SK-N-SH (cell line): ENCODE data around the gene SUSD3. TPM values are rescaled to one million over a fixed set of nuclear protein-coding genes. Genes with fewer than 3 reads are reported as not detected.
"Not testable (repeated sequence)": the region's sequence is repeated elsewhere in the genome, so short reads cannot be mapped to it uniquely, and the experiment has no call there.

Experiments
- CTCF ChIA-PET: fragments of 300-600, 350-600 bp; formaldehyde crosslinking; extraction: SDS; loops from one replicate; lab custom pipeline; 2021; lab: Yijun Ruan, JAX
- POLR2A ChIA-PET: fragments of 350-600 bp; sonication (Branson Sonifier 250); formaldehyde crosslinking; extraction: SDS; loops from one replicate; lab custom pipeline; 2020; ENCODE audit warnings: antibody characterized with exemption, inconsistent platforms; lab: Yijun Ruan, JAX
- DNase-seq: peaks from one replicate; pipeline ENCODE4 v3.0.0; 2012
- H2AFZ ChIP-seq: fragments of 200-600 bp; sonication (generic); 2 replicates; pipeline ENCODE4 v1.8.1; 2016; ENCODE audit warnings: antibody characterized with exemption, mild to moderate bottlenecking, low read depth
- H3F3A ChIP-seq: fragments of 200-600 bp; sonication (generic); replicated peaks from 2 replicates; pipeline ENCODE3; 2016; ENCODE audit warnings: antibody characterized with exemption, mild to moderate bottlenecking; ENCODE audit not compliant: insufficient read depth
- H3K27ac ChIP-seq, 2 experiments: fragments of 200-500 bp in 1 of 2; fragments of 200-600 bp in 1 of 2; sonication (Bioruptor generic) in 1 of 2; sonication (generic), shearing (Covaris generic) in 1 of 2; 2 replicates each; pipeline versions ENCODE4 v1.5.1 to v1.6.1; 2014 to 2016; ENCODE audit warnings: low read depth in 2 of 2, inconsistent platforms in 1 of 2, low read length in 1 of 2, mild to moderate bottlenecking in 1 of 2, mixed read lengths in 1 of 2
- H3K27me3 ChIP-seq: fragments of 200-600 bp; sonication (generic), shearing (Covaris generic); 2 replicates; pipeline ENCODE4 v1.6.1; 2016; ENCODE audit warnings: mixed run types; ENCODE audit not compliant: insufficient read depth
- H3K36me3 ChIP-seq, 2 experiments: fragments of 200-500 bp in 1 of 2; fragments of 200-600 bp in 1 of 2; sonication (Bioruptor generic) in 1 of 2; sonication (generic) in 1 of 2; replicated peaks in 1 of 2; 2 replicates each; pipeline versions ENCODE3 to v1.5.1; 2014 to 2016; ENCODE audit warnings: low read length in 1 of 2, mild to moderate bottlenecking in 1 of 2; ENCODE audit not compliant: insufficient read depth in 2 of 2, control insufficient read depth in 1 of 2
- H3K4me1 ChIP-seq, 2 experiments: fragments of 200-500 bp in 1 of 2; fragments of 200-600 bp in 1 of 2; sonication (Bioruptor generic) in 1 of 2; sonication (generic), shearing (Covaris generic) in 1 of 2; 2 replicates each; pipeline versions ENCODE4 v1.5.1 to v1.6.1; 2014 to 2016; ENCODE audit warnings: low read depth in 1 of 2, low read length in 1 of 2, mixed run types in 1 of 2; ENCODE audit not compliant: insufficient read depth in 2 of 2, control insufficient read depth in 1 of 2
- H3K4me2 ChIP-seq: fragments of 200-600 bp; sonication (generic), shearing (Covaris generic); 2 replicates; pipeline ENCODE4 v1.6.1; 2017; ENCODE audit warnings: mixed run types
- H3K4me3 ChIP-seq, 2 experiments: fragments of 200-500 bp in 1 of 2; fragments of 200-600 bp in 1 of 2; sonication (Bioruptor generic) in 1 of 2; sonication (generic), shearing (Covaris generic) in 1 of 2; 2 replicates each; pipeline versions ENCODE4 v1.5.1 to v1.8.1; 2014 to 2016; ENCODE audit warnings: low read depth in 2 of 2, inconsistent platforms in 1 of 2, low read length in 1 of 2, mild to moderate bottlenecking in 1 of 2, mixed read lengths in 1 of 2, moderate library complexity in 1 of 2
- H3K79me2 ChIP-seq: fragments of 200-600 bp; sonication (generic); 2 replicates; pipeline ENCODE4 v1.8.1; 2017; ENCODE audit warnings: mild to moderate bottlenecking; ENCODE audit not compliant: insufficient read depth
- H3K9ac ChIP-seq: fragments of 200-600 bp; sonication (generic); 2 replicates; pipeline ENCODE4 v1.6.1; 2017; ENCODE audit warnings: mixed run types
- H3K9me2 ChIP-seq: fragments of 200-600 bp; sonication (generic); 2 replicates; pipeline ENCODE4 v1.6.1; 2017; ENCODE audit warnings: mixed run types
- H3K9me3 ChIP-seq: fragments of 200-600 bp; sonication (generic); 2 replicates; pipeline ENCODE4 v1.6.1; 2017; ENCODE audit warnings: mixed run types, mild to moderate bottlenecking, moderate library complexity
- H4K20me1 ChIP-seq: fragments of 200-600 bp; sonication (generic); 2 replicates; pipeline ENCODE4 v1.6.1; 2017; ENCODE audit warnings: mild to moderate bottlenecking, mixed run types; ENCODE audit not compliant: insufficient read depth
- JUND ChIP-seq: IDR thresholded peaks from 2 replicates; pipeline ENCODE4 v1.4.0; 2012
- YY1 ChIP-seq: IDR thresholded peaks from 2 replicates; pipeline ENCODE4 v1.4.0; 2012; ENCODE audit warnings: low read depth, mild to moderate bottlenecking
- WGBS: methylation state at CpG from one replicate; pipeline ENCODE4 v1.1.6; 2017; ENCODE audit warnings: low lambda C conversion rate; 5-methylcytosine and 5-hydroxymethylcytosine counted together
- polyA plus RNA-seq, 3 experiments: library from polyadenylated mRNA; depleted of rRNA; stranded (reverse); fragments of >200 nt; gene quantifications; 2 replicates each; pipeline ENCODE4 v1.2.3, GENCODE V29; 2012
- TF ChIP-seq, protein P1 (sequence below): IDR thresholded peaks from 2 replicates; pipeline ENCODE4 v1.6.1; 2012; ENCODE audit warnings: mild to moderate bottlenecking, low read depth, low read length, moderate library complexity
- TF ChIP-seq, protein P2 (sequence below): IDR thresholded peaks from 2 replicates; pipeline ENCODE4 v1.4.0; 2012; ENCODE audit warnings: low read depth, borderline replicate concordance
- TF ChIP-seq, protein P3 (sequence below): fragments of 150-350 bp; IDR thresholded peaks from 2 replicates; pipeline ENCODE4 v1.6.1; 2017; ENCODE audit warnings: antibody characterized with exemption, low read length, low read depth, borderline replicate concordance
- TF ChIP-seq, protein P4 (sequence below): IDR thresholded peaks from 2 replicates; pipeline ENCODE4 v1.4.0; 2012; ENCODE audit warnings: low read depth
- TF ChIP-seq, protein P5 (sequence below): IDR thresholded peaks from 2 replicates; pipeline ENCODE4; 2012

SUSD3 gene
- polyA plus RNA-seq, 1 of the 3 experiments (the other 2 are of a cell fraction), result 0.49 TPM

DNA sequence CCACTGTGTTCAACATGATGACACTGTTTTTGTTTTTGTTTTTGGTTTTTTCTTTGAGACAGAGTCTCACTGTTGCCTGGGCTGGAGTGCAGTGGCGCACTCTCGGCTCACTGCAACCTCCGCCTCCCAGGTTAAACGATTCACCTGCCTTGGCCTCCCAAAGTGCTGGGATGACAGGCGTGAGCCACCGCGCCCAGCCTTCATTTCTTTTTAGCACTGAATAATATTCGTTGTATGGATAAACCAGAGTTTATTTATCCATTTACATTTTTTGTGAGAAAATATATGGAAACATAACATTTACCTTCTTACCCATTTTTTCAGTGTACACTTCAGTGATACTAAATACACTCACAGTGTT lies 41.8 kb downstream of the SUSD3 start (continued):
- TF ChIP-seq, protein P1, sequence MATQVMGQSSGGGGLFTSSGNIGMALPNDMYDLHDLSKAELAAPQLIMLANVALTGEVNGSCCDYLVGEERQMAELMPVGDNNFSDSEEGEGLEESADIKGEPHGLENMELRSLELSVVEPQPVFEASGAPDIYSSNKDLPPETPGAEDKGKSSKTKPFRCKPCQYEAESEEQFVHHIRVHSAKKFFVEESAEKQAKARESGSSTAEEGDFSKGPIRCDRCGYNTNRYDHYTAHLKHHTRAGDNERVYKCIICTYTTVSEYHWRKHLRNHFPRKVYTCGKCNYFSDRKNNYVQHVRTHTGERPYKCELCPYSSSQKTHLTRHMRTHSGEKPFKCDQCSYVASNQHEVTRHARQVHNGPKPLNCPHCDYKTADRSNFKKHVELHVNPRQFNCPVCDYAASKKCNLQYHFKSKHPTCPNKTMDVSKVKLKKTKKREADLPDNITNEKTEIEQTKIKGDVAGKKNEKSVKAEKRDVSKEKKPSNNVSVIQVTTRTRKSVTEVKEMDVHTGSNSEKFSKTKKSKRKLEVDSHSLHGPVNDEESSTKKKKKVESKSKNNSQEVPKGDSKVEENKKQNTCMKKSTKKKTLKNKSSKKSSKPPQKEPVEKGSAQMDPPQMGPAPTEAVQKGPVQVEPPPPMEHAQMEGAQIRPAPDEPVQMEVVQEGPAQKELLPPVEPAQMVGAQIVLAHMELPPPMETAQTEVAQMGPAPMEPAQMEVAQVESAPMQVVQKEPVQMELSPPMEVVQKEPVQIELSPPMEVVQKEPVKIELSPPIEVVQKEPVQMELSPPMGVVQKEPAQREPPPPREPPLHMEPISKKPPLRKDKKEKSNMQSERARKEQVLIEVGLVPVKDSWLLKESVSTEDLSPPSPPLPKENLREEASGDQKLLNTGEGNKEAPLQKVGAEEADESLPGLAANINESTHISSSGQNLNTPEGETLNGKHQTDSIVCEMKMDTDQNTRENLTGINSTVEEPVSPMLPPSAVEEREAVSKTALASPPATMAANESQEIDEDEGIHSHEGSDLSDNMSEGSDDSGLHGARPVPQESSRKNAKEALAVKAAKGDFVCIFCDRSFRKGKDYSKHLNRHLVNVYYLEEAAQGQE, result no peak
- no peak for TF ChIP-seq YY1
- TF ChIP-seq, protein P2, sequence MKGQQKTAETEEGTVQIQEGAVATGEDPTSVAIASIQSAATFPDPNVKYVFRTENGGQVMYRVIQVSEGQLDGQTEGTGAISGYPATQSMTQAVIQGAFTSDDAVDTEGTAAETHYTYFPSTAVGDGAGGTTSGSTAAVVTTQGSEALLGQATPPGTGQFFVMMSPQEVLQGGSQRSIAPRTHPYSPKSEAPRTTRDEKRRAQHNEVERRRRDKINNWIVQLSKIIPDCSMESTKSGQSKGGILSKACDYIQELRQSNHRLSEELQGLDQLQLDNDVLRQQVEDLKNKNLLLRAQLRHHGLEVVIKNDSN, result no peak
- TF ChIP-seq, protein P3, sequence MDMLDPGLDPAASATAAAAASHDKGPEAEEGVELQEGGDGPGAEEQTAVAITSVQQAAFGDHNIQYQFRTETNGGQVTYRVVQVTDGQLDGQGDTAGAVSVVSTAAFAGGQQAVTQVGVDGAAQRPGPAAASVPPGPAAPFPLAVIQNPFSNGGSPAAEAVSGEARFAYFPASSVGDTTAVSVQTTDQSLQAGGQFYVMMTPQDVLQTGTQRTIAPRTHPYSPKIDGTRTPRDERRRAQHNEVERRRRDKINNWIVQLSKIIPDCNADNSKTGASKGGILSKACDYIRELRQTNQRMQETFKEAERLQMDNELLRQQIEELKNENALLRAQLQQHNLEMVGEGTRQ, result no peak
- TF ChIP-seq, protein P4, sequence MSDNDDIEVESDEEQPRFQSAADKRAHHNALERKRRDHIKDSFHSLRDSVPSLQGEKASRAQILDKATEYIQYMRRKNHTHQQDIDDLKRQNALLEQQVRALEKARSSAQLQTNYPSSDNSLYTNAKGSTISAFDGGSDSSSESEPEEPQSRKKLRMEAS, result no peak

DNA sequence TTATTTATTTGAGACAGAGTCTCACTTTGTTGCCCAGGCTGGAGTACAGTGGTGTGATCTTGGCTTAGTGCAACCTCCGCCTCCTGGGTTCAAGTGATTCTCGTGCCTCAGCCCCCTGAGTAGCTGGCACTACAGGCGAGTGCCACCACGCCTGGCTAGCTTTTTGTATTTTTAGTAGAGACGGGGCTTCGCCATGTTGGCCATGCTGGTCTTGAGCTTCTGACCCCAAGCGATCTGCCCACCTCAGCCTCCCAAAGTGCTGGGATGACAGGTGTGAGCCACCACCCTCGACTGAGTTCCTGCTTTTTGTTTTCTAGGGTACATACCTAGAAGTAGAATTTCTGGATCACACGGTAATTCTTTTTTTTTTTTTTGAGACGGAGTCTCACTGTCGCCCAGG lies 42.6 kb downstream of the SUSD3 start:
- POLR2A ChIA-PET, H3K9ac ChIP-seq, H3K4me2 ChIP-seq, H3K27ac ChIP-seq, H2AFZ ChIP-seq, DNase-seq, H3K27me3 ChIP-seq, H3K4me3 ChIP-seq, H3K9me3 ChIP-seq, H3K9me2 ChIP-seq: not testable (repeated sequence)
- 94% methylated on average over 11 of the region's 11 CpGs for WGBS
- Histone ChIP-seq H3K79me2 (peaks cover 96% of the 10 kb centered on the region), H3K4me1 (peaks cover 24 to 32% of the 10 kb centered on the region in 2 experiments; a peak in 3 of 4 replicates), H3F3A (peaks cover 21% of the 10 kb centered on the region), H3K36me3 (peaks cover 0 to 15% of the 10 kb centered on the region in 2 experiments), H4K20me1 (peaks cover 35% of the 10 kb centered on the region)
- CTCF ChIA-PET, result interaction anchor here (1.3 kb wide), 1 partner anchor 97 kb away, joined by 5 read pairs; no protein-coding TSS in a partner anchor

DNA sequence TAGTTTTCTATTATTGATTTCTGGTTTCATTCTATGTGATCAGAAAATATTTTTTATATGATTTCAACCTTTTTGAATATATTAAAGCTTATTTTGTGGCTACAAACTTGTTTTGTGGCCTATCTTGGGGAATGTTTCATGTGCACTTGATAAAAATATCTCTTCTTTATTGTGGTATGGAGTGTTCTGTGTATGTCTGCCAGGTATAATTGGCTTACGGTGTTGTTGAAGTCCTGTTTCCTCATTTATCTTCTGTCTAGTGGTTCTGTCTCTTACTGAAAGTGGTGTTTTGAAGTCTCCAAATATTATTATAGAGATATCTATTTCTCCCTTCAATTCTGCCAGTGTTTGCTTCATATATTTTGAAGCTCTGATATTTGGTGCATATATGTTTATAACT lies 47.1 kb downstream of the SUSD3 start:
- Histone ChIP-seq H3F3A (no peaks in the 10 kb centered on the region), H3K27me3 (no peaks in the 10 kb centered on the region), H3K27ac (no peak overlapping the region), H3K36me3 (peaks cover 10 to 14% of the 10 kb centered on the region in 2 experiments), H2AFZ (no peak overlapping the region), H3K79me2 (peaks cover 79% of the 10 kb centered on the region), H4K20me1 (peaks cover 35% of the 10 kb centered on the region), H3K4me1 (peaks cover 0 to 9% of the 10 kb centered on the region in 2 experiments; a peak in 1 of 4 replicates), H3K4me2 (no peak overlapping the region), H3K9me3 (0 out of 2 replicates have a peak, but pooled peaks cover 3% of the 10 kb centered on the region), H3K4me3 (no peak overlapping the region), H3K9ac (no peak overlapping the region), H3K9me2 (no peaks in the 10 kb centered on the region)
- CTCF ChIA-PET, result interaction anchor here (0.7 to 5.6 kb wide), 4 partner anchors 14 to 768 kb away, joined by 3 to 48 read pairs (median 3); no protein-coding TSS in a partner anchor
- no peak for DNase-seq
- WGBS, result 93% methylated on average over 1 of the region's 1 CpG
- TF ChIP-seq, protein P3, result no peak
- TF ChIP-seq, protein P4, result no peak
- no peak for TF ChIP-seq JUND
- TF ChIP-seq, protein P5, sequence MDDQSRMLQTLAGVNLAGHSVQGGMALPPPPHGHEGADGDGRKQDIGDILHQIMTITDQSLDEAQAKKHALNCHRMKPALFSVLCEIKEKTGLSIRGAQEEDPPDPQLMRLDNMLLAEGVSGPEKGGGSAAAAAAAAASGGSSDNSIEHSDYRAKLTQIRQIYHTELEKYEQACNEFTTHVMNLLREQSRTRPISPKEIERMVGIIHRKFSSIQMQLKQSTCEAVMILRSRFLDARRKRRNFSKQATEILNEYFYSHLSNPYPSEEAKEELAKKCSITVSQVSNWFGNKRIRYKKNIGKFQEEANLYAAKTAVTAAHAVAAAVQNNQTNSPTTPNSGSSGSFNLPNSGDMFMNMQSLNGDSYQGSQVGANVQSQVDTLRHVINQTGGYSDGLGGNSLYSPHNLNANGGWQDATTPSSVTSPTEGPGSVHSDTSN, result no peak
- TF ChIP-seq, all 33 proteins: peak for 0
- POLR2A ChIA-PET, result no interaction called here
